Right renal cortex interstitium (tissue), 3 donors: Measurements from ENCODE around the gene SLC24A1. TPM values are rescaled to one million over a fixed set of nuclear protein-coding genes. Genes with fewer than 3 reads are reported as not detected.

Experiments
- DNase-seq, 3 donors: peaks; one replicate each; pipeline ENCODE4 v3.0.0-alpha.2; 2013; ENCODE audit warnings: low read depth in 3 of 3, low spot score in 2 of 3
- polyA plus RNA-seq, 3 donors: library from polyadenylated mRNA; unstranded; fragments of 120-200 nt; gene quantifications; one replicate each; pipeline ENCODE4 v1.2.1, GENCODE V29; 2013; ENCODE audit not compliant: insufficient read length in 3 of 3

SLC24A1 gene
- polyA plus RNA-seq: 10 to 100 TPM; 20.5 to 23.1 (median 21.2) TPM

DNA sequence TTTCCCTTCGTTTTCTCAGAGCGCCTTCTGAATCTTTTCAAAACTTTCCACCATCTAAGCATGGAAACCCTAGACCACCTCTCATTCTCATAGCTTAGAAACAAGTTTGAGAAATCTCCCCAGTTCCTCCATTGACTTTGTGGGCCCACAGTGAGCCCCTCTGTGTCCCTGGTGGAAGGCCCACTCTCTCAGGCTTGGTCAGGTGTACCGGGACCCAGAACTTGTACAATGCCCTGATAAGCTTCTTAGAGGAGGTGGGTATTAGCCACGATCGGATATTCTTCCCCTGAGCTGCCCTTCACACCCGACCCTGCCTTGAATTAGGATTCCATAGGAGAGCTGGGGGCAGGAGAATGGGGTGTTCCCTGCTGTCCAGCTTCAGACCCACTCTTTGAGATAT is at the start of gene SLC24A1:
TSS of gene SLC24A1 (plus strand) at position 301 of the 400 bp plus-strand sequence. CDS start 2,143 bp downstream, outside the sequence.
- no peak for DNase-seq

- DNase-seq: no peak
Observed at GRCh38 chr15:65571971-65572370, 49.8 kb upstream of the SLC24A1 start.

DNA sequence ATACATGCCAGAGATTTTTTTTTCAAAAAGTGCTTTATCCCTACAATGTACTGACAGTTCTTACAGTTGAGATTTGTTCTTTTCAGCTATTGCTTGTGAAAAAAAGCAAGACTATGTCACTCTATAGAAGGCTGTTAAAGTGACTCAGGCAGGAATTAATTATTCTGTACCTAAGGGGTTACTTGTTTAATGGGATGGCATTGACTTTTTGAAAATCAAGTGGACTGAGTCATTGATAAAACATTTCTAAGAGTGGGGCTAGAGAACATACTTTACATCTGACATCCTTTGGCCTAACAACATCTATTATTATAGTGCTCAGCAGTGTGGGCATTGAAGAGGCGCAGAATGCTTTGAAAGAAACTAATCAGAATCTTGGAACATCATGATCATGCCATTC is 45.1 kb upstream of the SLC24A1 start:
- DNase-seq: no peak

- no peak for DNase-seq
Observed at GRCh38 chr15:65577129-65577996, 44.4 kb upstream of the SLC24A1 start.

DNA sequence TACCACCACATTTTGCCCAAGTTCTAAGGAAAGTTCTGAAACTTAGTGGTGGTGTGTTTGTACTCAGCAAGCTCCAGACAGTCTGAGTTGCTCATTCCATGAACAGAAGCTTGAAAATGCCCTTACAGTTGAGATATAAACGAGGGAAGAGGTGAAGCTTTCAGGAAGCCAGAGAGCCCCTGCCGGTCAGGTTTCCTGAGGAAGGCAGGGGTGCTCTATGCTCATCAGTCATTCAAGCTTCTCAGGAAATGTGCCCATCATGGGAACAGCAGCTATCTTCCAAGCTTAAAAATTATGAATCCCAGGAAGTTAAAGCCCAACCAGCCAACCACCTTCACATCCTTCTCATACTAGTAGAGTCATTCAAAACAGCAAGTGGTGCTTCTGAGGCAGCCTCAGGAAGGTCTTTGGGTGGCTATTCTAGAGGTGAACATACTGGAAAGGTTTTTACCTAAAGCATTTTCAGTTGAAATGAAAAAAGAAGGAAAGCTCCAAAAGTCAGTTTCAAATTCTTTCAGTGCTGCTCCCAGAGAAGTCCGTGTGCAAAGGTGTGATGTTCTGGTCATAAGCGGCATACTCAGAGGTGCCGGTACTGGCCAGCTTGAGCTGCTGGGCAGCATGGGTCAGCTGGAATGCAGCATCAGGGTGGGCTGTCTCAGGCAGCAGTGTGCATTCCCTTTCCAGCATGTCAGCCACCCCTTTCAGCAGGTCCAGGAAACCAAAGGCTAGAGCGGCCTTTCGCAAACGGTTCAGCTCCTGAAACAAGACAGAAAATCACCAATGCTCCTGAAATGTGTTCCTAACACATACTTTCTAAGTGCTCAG is 42.6 kb upstream of the SLC24A1 start:
- no peak for DNase-seq

DNA sequence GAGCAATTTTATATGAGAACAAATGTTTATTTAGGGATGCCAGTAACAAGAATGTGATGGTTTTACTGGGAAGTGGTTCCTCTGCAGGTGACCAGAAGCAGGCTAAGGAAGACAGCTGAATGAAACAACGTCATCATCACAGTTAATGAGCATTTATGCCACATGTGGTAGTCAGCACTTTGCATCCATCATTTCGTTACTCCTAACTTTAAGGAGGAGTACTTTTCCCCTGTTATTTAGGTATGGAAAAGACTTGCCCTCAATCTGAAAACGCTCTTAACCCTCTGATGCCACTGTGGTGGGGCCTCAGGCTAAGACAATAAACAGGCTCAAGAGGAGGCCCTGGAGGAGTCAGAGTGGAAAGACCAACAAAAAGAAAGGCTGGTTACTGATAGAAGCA is 42.0 kb upstream of the SLC24A1 start:
- no peak for DNase-seq

- no peak for DNase-seq
Observed at GRCh38 chr15:65580287-65580686, 41.5 kb upstream of the SLC24A1 start.

DNA sequence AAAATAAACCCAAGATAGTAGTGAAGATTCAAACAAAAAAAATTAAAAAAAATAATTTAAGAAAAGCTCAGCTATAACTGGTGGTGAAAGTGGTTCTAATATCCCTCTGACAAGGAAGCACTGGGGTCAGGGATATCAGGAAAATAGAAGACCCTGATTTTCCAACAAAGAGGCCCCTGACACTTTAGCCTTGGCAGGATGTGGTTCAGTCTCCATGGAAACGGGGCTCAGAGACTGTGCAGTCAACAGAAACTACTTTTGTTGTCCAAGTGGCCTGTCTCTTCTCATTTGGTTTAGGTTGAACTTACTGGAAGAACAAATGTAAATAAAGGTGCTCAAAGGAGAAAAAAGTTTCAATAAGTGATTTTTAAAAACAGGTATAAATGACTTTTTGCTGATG is 38.0 kb upstream of the SLC24A1 start:
- DNase-seq: peak in 2 of 3 donors; percentile 9 to 13

DNA sequence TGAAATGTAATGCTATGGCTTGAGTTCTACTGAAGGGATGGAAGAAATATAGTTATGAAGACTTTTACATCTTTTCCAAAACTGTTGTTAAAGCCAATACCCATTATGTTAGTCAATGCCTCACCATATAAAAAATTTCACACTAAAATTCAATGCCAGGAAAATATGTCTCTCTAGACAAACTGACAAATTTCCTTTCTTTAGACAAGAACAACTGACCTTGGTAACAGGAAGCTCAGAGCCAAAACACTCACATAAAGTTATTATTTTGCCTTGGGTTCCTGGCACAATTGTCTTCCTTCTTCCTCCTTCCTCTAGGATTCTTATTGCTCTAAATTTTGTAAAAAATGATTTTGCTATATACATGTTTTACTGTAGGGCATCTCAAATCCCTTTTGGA is 37.5 kb upstream of the SLC24A1 start:
- no peak for DNase-seq

GRCh38 chr15:65587094-65587493 is 34.6 kb upstream of the SLC24A1 start:
- DNase-seq: no peak

DNA sequence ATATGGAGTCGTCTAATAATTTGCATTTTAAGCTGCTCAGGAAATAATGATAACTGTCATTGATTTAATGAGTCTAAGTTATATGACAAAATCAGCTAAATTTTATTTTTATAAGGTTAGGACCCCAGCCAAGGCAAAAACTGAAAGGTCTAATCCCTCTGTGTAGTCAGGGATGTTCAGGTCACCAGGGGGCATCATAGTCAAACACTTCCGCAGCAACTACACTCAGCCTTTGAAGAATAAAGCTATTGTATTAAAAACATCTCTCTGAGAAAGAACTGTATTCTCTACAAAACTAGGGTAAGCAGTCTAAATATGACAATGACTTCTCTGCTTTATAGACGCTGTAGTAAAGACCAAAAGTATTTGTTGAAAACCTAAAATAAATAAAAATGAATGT is 25.8 kb upstream of the SLC24A1 start:
- DNase-seq: no peak

GRCh38 chr15:65598468-65598867 is 23.3 kb upstream of the SLC24A1 start:
- no peak for DNase-seq

DNA sequence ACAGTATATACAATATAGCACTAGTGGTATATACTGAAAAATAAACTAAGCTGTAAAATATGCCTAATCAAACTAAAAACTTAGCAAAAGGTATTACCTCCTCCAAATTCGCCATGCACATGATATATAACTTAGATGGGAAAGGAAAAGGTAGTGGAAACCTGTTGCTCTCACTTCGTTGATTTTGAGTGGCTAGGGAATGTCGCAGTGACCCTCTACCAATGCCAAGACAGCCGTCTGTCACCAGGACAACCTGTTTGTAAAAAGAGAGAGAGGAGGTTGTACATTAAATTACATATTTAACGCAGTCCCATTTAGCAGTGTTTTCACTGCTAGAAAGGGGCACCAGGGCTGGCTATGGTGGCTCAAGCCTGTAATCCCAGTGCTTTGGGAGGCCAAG is 22.1 kb upstream of the SLC24A1 start:
- DNase-seq: no peak

- no peak for DNase-seq
Observed at GRCh38 chr15:65603134-65603533, 18.6 kb upstream of the SLC24A1 start.

GRCh38 chr15:65603559-65603958 is 18.2 kb upstream of the SLC24A1 start:
- no peak for DNase-seq

DNA sequence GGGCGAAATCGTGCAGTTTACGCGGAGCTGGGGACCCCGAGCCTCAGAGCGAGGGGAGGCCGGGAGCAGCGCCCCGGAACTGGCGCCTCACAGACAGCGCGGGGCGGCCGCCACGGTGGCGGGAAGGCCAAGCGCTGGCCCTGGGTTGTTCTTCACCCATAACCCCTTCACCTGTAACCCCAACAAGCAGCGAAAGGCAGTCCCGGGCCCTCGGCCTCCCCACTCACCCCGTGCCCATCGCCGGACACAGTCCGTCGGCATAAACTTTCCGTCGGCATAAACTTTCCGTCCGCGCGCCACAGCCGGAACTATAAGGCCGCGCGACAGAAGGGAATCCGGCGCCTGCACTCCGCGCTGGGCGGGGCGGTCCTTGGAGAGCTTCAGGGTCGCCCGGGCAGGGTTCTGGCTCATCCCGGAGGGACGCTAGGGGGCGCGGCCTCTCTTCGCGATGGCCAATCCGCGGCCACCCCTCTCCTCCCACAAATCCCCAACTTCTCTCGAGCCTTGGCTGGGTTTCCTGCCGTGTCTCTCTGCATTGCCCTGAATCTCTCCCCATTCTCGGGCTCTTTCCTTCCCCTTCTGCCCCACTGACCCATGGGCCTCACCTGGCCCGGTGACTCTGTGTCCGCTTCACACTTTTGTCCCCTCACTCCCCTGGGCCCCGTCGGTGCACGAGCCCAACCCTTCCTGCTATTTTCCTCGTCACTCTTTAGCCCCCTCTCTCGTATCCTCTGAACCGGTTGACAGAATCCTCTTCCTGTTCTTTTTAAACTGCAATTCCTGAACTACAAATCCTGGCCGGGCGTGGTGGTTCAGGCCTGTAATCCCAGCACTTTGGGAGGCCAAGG is 10.6 kb upstream of the SLC24A1 start, which contains the start of gene INTS14:
TSS of gene INTS14 (minus strand) at position 261 of the 848 bp plus-strand sequence. CDS start 3,751 bp downstream, outside the sequence.
- DNase-seq: peak; percentile 85 to 94 (median 93)

- DNase-seq: no peak
Observed at GRCh38 chr15:65611888-65612615, 9.7 kb upstream of the SLC24A1 start.

GRCh38 chr15:65612616-65612946 is 9.2 kb upstream of the SLC24A1 start:
- DNase-seq: no peak

GRCh38 chr15:65612949-65613744 is 8.6 kb upstream of the SLC24A1 start:
- no peak for DNase-seq
